ENCODE results near the gene NDUFA3. TPM values are rescaled to one million over a fixed set of nuclear protein-coding genes. Genes with fewer than 3 reads are reported as not detected.

NDUFA3 gene
- polyA plus RNA-seq, 2 of the 4 experiments (the other 2 are of a cell fraction) = 43.5 to 190 TPM

GRCh38 chr19:54128441-54128725, 25.7 kb downstream of the NDUFA3 start (continued):
- TF ChIP-seq, protein P1, sequence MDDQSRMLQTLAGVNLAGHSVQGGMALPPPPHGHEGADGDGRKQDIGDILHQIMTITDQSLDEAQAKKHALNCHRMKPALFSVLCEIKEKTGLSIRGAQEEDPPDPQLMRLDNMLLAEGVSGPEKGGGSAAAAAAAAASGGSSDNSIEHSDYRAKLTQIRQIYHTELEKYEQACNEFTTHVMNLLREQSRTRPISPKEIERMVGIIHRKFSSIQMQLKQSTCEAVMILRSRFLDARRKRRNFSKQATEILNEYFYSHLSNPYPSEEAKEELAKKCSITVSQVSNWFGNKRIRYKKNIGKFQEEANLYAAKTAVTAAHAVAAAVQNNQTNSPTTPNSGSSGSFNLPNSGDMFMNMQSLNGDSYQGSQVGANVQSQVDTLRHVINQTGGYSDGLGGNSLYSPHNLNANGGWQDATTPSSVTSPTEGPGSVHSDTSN (IDR thresholded peaks at IDR 0.05) = no peak
- TF ChIP-seq ZNF302 (CRISPR knock-in tag; IDR thresholded peaks at IDR 0.05) = no peak

DNA sequence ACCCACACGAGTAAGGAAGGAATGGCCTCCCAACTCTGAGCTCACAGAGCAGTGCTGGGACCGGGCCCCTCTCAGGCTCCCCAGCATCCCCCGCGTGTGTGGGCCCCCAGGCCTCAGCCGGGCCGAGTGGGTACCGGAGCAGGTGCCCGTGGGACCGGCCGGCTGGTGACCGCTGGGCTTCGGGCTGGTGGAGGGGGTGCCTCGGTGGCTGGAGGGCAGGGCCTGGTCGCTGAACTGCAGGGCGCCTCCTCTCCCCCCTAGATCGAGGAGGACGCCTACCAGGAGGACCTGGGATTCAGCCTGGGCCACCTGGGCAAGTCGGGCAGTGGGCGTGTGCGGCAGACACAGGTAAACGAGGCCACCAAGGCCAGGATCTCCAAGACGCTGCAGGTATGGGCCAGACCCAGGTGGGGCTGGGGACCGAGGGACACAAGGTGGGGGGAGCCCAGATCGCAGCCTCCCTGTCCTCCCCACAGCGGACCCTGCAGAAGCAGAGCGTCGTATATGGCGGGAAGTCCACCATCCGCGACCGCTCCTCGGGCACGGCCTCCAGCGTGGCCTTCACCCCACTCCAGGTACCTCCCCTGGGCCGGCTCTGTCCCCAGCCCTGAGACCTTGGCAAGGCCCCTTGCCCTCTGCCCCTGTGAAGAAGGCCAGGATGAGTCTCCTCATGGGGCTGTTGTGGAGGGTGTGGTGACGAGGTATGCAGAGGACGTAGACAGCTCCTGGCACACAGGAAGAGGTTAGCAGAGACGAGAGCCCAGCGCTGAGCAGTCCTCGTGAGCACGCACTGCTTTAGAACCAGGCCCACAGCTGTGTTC, 26.4 kb downstream of the NDUFA3 start:
- CTCF ChIA-PET = no interaction called here
- no peak for FAIRE-seq
- Histone ChIP-seq H3K27ac (no peak overlapping the region), H3K4me3 (no peak overlapping the region), H3K9me3 (no peaks in the 10 kb centered on the region), H3K4me1 (no peaks in the 10 kb centered on the region), H3K4me2 (no peak overlapping the region)
- POLR2A ChIA-PET = interaction anchor here (1.0 to 1.3 kb wide), 2 partner anchors 8 to 14 kb away, joined by 4 to 5 read pairs; partner anchors contain the start of genes CNOT3, PRPF31 and TFPT
- ATAC-seq = no peak; a peak in 1 of 6 replicates
- 97% methylated on average over 37 of the region's 41 CpGs for WGBS (ENCODE audit: missing lambda C conversion rate)
- TF ChIP-seq, protein P2, sequence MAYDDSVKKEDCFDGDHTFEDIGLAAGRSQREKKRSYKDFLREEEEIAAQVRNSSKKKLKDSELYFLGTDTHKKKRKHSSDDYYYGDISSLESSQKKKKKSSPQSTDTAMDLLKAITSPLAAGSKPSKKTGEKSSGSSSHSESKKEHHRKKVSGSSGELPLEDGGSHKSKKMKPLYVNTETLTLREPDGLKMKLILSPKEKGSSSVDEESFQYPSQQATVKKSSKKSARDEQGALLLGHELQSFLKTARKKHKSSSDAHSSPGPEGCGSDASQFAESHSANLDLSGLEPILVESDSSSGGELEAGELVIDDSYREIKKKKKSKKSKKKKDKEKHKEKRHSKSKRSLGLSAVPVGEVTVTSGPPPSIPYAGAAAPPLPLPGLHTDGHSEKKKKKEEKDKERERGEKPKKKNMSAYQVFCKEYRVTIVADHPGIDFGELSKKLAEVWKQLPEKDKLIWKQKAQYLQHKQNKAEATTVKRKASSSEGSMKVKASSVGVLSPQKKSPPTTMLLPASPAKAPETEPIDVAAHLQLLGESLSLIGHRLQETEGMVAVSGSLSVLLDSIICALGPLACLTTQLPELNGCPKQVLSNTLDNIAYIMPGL (CRISPR knock-in tag; IDR thresholded peaks at IDR 0.05; ENCODE audit: borderline replicate concordance) = no peak
- no peak for TF ChIP-seq RAD21 (conservative IDR thresholded peaks at IDR 0.05 in 1 of 2, IDR thresholded peaks at IDR 0.05 in 1 of 2)
- no peak for TF ChIP-seq CBX8 (IDR thresholded peaks at IDR 0.05)
- no peak for TF ChIP-seq BHLHE40 (IDR thresholded peaks at IDR 0.05; ENCODE audit: low read depth, low read length)
- TF ChIP-seq FOSB (CRISPR knock-in tag; IDR thresholded peaks at IDR 0.05) = no peak
- no peak for TF ChIP-seq JUN (IDR thresholded peaks at IDR 0.05)
- TF ChIP-seq BCL3 (IDR thresholded peaks at IDR 0.05) = no peak
- TF ChIP-seq FOSL2 (IDR thresholded peaks at IDR 0.05) = no peak
- TF ChIP-seq FOSL2 (CRISPR knock-in tag; IDR thresholded peaks at IDR 0.05) = no peak
- no peak for TF ChIP-seq HOXB13 (CRISPR knock-in tag; IDR thresholded peaks at IDR 0.05; ENCODE audit: low read depth)
- no peak for TF ChIP-seq NFE2L2 (conservative IDR thresholded peaks at IDR 0.05; ENCODE audit: low read length)
- TF ChIP-seq HDAC2 (IDR thresholded peaks at IDR 0.05) = no peak
- no peak for TF ChIP-seq SMC3 (IDR thresholded peaks at IDR 0.05)
- TF ChIP-seq ELK1 (IDR thresholded peaks at IDR 0.05; ENCODE audit: low read depth, low read length) = no peak
- no peak for TF ChIP-seq TP53 (CRISPR knock-in tag; IDR thresholded peaks at IDR 0.05)
- DNase-seq (ENCODE audit: low read depth in 1 of 2, low spot score in 1 of 2) = no peak

DNA sequence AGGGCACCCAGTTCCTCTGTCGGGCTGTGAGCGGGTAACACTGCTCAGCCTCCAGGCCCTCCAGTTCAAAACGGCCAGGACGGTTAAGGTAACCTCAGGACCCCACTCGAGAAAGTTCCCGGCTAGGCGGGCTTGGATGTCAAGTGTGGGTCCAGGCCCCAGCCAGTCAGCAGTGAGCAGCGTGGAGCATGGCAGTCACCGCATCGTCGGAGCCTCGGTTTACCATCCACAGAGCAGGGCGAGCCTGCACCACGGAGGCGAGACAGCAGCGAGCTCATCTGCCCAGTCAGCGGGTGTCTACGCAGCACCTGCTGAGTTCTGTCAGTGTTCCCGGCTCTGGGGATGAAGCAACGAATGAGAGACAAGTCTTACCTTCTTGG, 27.0 kb downstream of the NDUFA3 start:
- ChIA-PET CTCF (no interaction called here), POLR2A (interaction anchor here (1.0 kb wide), 1 partner anchor 14 kb away, joined by 4 read pairs; the partner anchor contains the start of genes PRPF31 and TFPT)
- no peak overlapping the region for H3K4me2 ChIP-seq
- DNase-seq (ENCODE audit: low read depth in 1 of 2, low spot score in 1 of 2) (no peak), FAIRE-seq (no peak), ATAC-seq (no peak)
- H3K4me3 ChIP-seq = no peak overlapping the region
- WGBS (ENCODE audit: missing lambda C conversion rate) = 94% methylated on average over 19 of the region's 20 CpGs
- no peaks in the 10 kb centered on the region for H3K4me1 ChIP-seq
- no peak overlapping the region for H3K27ac ChIP-seq
- no peaks in the 10 kb centered on the region for H3K9me3 ChIP-seq
- TF ChIP-seq HOXB5 (CRISPR knock-in tag; IDR thresholded peaks at IDR 0.05) = no peak
- TF ChIP-seq HOXB13 (CRISPR knock-in tag; IDR thresholded peaks at IDR 0.05; ENCODE audit: low read depth) = no peak
- TF ChIP-seq RARB (CRISPR knock-in tag; IDR thresholded peaks at IDR 0.05) = no peak
- TF ChIP-seq POLR2AphosphoS2 (conservative IDR thresholded peaks at IDR 0.05; ENCODE audit: low read length) = no peak
- TF ChIP-seq, protein P2 (CRISPR knock-in tag; IDR thresholded peaks at IDR 0.05; ENCODE audit: borderline replicate concordance) = no peak
- TF ChIP-seq ZNF302 (CRISPR knock-in tag; IDR thresholded peaks at IDR 0.05) = no peak
- TF ChIP-seq CBX8 (IDR thresholded peaks at IDR 0.05) = no peak
- no peak for TF ChIP-seq HOXA7 (CRISPR knock-in tag; IDR thresholded peaks at IDR 0.05)
- no peak for TF ChIP-seq RNF2 (IDR thresholded peaks at IDR 0.05; ENCODE audit: borderline replicate concordance, low read depth)
- TF ChIP-seq BHLHE40 (IDR thresholded peaks at IDR 0.05; ENCODE audit: low read depth, low read length) = no peak
- no peak for TF ChIP-seq ZFP36 (IDR thresholded peaks at IDR 0.05; ENCODE audit: borderline replicate concordance, partially characterized antibody)
- no peak for TF ChIP-seq EHF (CRISPR knock-in tag; IDR thresholded peaks at IDR 0.05)
